ENCODE results near the gene GBF1. TPM values are rescaled to one million over a fixed set of nuclear protein-coding genes. Genes with fewer than 3 reads are reported as not detected.

GBF1 gene
- 11.4 and 12.3 TPM in 2 replicates for polyA plus RNA-seq (2012; rRNA removed)
- 6.0 and 7.7 TPM in 2 replicates for polyA plus RNA-seq (2012; cell fraction: cytosol; rRNA removed)
- polyA plus RNA-seq (2012; cell fraction: nucleus; rRNA removed) = 34.4 and 36.9 TPM in 2 replicates

GRCh38 chr10:102245082-102245931 lies at the start of gene GBF1:
TSS of gene GBF1 (plus strand) at chr10:102245532. CDS start at chr10:102258939, 13,407 bp downstream.
- peaks cover 48% of the 10 kb centered on the region for H3K79me2 ChIP-seq (ENCODE audit: insufficient read depth)
- POLR2A ChIA-PET = interaction anchor here (0.6 to 1.6 kb wide), 2 partner anchors 68 to 80 kb away, joined by 4 to 5 read pairs; no protein-coding TSS in a partner anchor
- DNase-seq = peak; percentile 94
- peak within 1 kb of the TSS; percentile 73 to 87; a peak in 3 of 4 replicates for H3K27ac ChIP-seq (ENCODE audit: low read depth in 2 of 2, low read length in 1 of 2)
- H3K36me3 ChIP-seq (replicated peaks in 1 of 2; ENCODE audit: control insufficient read depth in 1 of 2, insufficient read depth in 2 of 2, low read length in 1 of 2) = peaks cover 0 to 5% of the 10 kb centered on the region in 2 experiments
- peaks cover 12 to 34% of the 10 kb centered on the region in 2 experiments; a peak in 2 of 4 replicates for H3K4me1 ChIP-seq (ENCODE audit: control insufficient read depth in 1 of 2, insufficient read depth in 2 of 2, low read depth in 1 of 2, low read length in 1 of 2)
- peaks cover 5% of the 10 kb centered on the region for H3F3A ChIP-seq (replicated peaks; ENCODE audit: insufficient read depth)
- CTCF ChIA-PET = interaction anchor here (0.5 to 3.4 kb wide), 6 partner anchors 14 to 148 kb away, joined by 3 to 28 read pairs (median 3); no protein-coding TSS in a partner anchor
- no peaks in the 10 kb centered on the region for H3K9me2 ChIP-seq
- H3K9ac ChIP-seq = peak within 1 kb of the TSS; percentile 57
- WGBS (ENCODE audit: low lambda C conversion rate) = under 1% methylated on average over 46 of the region's 47 CpGs
- H4K20me1 ChIP-seq (ENCODE audit: insufficient read depth) = peaks cover 21% of the 10 kb centered on the region
- peak within 1 kb of the TSS; percentile 86 to 94 for H3K4me3 ChIP-seq (ENCODE audit: low read depth in 2 of 2, low read length in 1 of 2)
- peak within 1 kb of the TSS; percentile 87 for H3K4me2 ChIP-seq
- peak within 1 kb of the TSS; percentile 97 for H2AFZ ChIP-seq (ENCODE audit: low read depth)
- H3K9me3 ChIP-seq = no peaks in the 10 kb centered on the region
- peaks cover 2% of the 10 kb centered on the region; the same call in 1 of the 2 replicates for H3K27me3 ChIP-seq (ENCODE audit: insufficient read depth)
- peak; percentile 51; the same call in 1 of the 2 replicates for TF ChIP-seq MAX (IDR thresholded peaks at IDR 0.05; ENCODE audit: low read depth)
- no peak for TF ChIP-seq FOSL2 (IDR thresholded peaks at IDR 0.05; ENCODE audit: borderline replicate concordance, low read depth)
- peak in 1 of 2 experiments; percentile 73; a peak in 1 of 4 replicates for TF ChIP-seq EP300 (IDR thresholded peaks at IDR 0.05; ENCODE audit: borderline replicate concordance in 1 of 2, low read depth in 1 of 2, low read length in 1 of 2)
- peak; percentile 91 for TF ChIP-seq MXI1 (IDR thresholded peaks at IDR 0.05; ENCODE audit: low read depth, low read length)
- no peak for TF ChIP-seq TCF12 (IDR thresholded peaks at IDR 0.05)
- TF ChIP-seq TAF1 (IDR thresholded peaks at IDR 0.05; ENCODE audit: borderline replicate concordance, low read depth, low read length) = peak; percentile 19; the same call in 1 of the 2 replicates
- TF ChIP-seq RAD21 (IDR thresholded peaks at IDR 0.05; ENCODE audit: low read length) = no peak
- TF ChIP-seq REST (IDR thresholded peaks at IDR 0.05; ENCODE audit: low read depth, low read length) = no peak
- TF ChIP-seq YY1 (IDR thresholded peaks at IDR 0.05; ENCODE audit: low read depth) = peak; percentile 94
- TF ChIP-seq RFX5 (IDR thresholded peaks at IDR 0.05; ENCODE audit: low read length) = peak; percentile 95
- TF ChIP-seq PBX3 (IDR thresholded peaks at IDR 0.05) = peak; percentile 99
- peak; percentile 76; the same call in 1 of the 2 replicates for TF ChIP-seq ZBTB33 (IDR thresholded peaks at IDR 0.05; ENCODE audit: borderline replicate concordance, low read depth)
- TF ChIP-seq GABPA (IDR thresholded peaks at IDR 0.05; ENCODE audit: low read depth) = peak; percentile 40
- no peak for TF ChIP-seq FOXM1 (IDR thresholded peaks at IDR 0.05; ENCODE audit: low read depth)
- TF ChIP-seq MEF2A (IDR thresholded peaks at IDR 0.05; ENCODE audit: borderline replicate concordance, low read depth) = no peak
- TF ChIP-seq GATA2 (CRISPR knock-in tag; IDR thresholded peaks at IDR 0.05) = no peak
- no peak for TF ChIP-seq SMC3 (IDR thresholded peaks at IDR 0.05; ENCODE audit: low read depth, low read length)
- TF ChIP-seq ELF1 (IDR thresholded peaks at IDR 0.05) = no peak
- no peak for TF ChIP-seq TEAD4 (IDR thresholded peaks at IDR 0.05; ENCODE audit: borderline replicate concordance, insufficient read depth)
- peak; percentile 89; the same call in 1 of the 2 replicates for TF ChIP-seq SIN3A (IDR thresholded peaks at IDR 0.05; ENCODE audit: borderline replicate concordance, low read depth, low read length)
- peak; percentile 60 for TF ChIP-seq NRF1 (IDR thresholded peaks at IDR 0.05; ENCODE audit: low read depth, low read length)
- TF ChIP-seq NFIC (IDR thresholded peaks at IDR 0.05; ENCODE audit: borderline replicate concordance) = no peak
- no peak for TF ChIP-seq USF2 (IDR thresholded peaks at IDR 0.05; ENCODE audit: borderline replicate concordance, low read depth, low read length)
- TF ChIP-seq EZH2phosphoT487 (IDR thresholded peaks at IDR 0.05; ENCODE audit: borderline replicate concordance, low read depth) = no peak
